ENCODE results near the gene SH3BGRL.

DNA sequence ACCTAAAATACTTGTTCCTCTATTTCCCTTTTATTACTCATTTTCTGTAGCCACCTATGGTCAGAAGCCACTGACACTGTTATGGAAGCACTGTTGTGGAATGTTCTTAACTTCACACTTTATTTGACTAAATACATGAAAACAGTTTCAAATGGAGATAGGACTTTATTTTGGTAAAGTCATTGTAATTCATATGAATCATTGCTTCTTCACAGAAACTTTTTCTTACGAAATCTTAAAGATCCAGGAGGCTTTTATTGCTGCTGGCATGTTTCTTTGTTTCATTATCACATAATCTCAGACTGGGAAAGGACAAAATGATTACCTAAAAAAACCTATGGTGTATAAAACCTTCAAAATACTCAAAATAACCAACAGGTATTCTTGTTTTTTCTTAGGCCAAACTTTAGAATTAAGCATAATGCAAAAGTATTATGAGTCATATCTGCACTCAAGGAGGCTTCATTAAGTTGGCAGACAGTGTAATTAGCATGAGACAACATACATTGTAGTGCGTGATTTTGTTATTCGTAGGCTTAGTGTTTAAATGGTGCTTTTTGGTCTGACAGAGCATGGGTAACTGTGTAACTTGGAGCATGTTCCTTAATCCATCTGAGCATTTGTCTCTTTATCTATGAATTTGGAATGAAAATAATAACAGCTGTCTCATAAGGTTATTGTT lies 58.0 kb downstream of the SH3BGRL start:
- TF ChIP-seq, protein P1, sequence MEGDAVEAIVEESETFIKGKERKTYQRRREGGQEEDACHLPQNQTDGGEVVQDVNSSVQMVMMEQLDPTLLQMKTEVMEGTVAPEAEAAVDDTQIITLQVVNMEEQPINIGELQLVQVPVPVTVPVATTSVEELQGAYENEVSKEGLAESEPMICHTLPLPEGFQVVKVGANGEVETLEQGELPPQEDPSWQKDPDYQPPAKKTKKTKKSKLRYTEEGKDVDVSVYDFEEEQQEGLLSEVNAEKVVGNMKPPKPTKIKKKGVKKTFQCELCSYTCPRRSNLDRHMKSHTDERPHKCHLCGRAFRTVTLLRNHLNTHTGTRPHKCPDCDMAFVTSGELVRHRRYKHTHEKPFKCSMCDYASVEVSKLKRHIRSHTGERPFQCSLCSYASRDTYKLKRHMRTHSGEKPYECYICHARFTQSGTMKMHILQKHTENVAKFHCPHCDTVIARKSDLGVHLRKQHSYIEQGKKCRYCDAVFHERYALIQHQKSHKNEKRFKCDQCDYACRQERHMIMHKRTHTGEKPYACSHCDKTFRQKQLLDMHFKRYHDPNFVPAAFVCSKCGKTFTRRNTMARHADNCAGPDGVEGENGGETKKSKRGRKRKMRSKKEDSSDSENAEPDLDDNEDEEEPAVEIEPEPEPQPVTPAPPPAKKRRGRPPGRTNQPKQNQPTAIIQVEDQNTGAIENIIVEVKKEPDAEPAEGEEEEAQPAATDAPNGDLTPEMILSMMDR (IDR thresholded peaks at IDR 0.05 in 8 of 11, conservative IDR thresholded peaks at IDR 0.05 in 3 of 11), result no peak
- no peak for TF ChIP-seq POLR2A (IDR thresholded peaks at IDR 0.05)

Data from spleen (tissue), 7 donors.